ENCODE results near the gene CDK19. TPM values are rescaled to one million over a fixed set of nuclear protein-coding genes. Genes with fewer than 3 reads are reported as not detected.

CDK19 gene
- total RNA-seq, 1 experiment from 2014 or later = 7.0 TPM

DNA sequence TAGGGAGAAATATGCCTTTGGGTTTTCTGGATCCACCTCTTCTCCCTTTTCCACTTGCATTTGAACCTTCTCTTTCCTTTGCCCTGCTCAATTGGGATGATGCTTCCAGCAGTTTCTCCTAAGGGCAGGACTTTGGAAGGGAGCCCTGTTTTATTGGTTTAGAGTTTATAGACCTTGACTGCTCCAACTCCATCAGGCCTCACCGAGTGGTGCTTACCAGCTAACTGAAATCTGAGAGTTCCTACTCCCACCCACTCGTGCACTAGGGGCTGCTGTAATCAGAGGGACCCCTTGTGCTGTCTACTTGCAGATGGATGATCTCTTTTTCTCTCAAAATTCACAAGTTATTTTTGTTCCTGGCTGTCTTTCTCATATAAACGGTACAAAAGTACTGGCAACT, 217.5 kb downstream of the CDK19 start:
- Histone ChIP-seq H3K79me2 (ENCODE audit: insufficient read depth, low read length) (no peaks in the 10 kb centered on the region), H3K23ac (ENCODE audit: insufficient read length, low read depth, low read length) (no peak overlapping the region), H4K5ac (ENCODE audit: insufficient read length, low read depth, low read length) (no peak overlapping the region), H3K9ac (ENCODE audit: extremely low read depth, insufficient read length, low read length) (no peak overlapping the region), H3K4ac (ENCODE audit: low read depth, low read length) (no peak overlapping the region), H2BK120ac (ENCODE audit: low read depth, low read length, poor library complexity, severe bottlenecking) (no peak overlapping the region), H3K79me1 (ENCODE audit: insufficient read depth, low read depth, low read length, poor library complexity, severe bottlenecking) (no peaks in the 10 kb centered on the region), H3K14ac (ENCODE audit: insufficient read depth, low read length) (no peak overlapping the region), H3K27me3 (ENCODE audit: insufficient read depth, low read length) (no peaks in the 10 kb centered on the region), H3K23me2 (ENCODE audit: insufficient read length, low read depth, low read length, poor library complexity, severe bottlenecking) (no peaks in the 10 kb centered on the region), H3K4me1 (ENCODE audit: insufficient read depth, low read length) (no peaks in the 10 kb centered on the region), H3K4me2 (ENCODE audit: insufficient read depth, insufficient read length, low read length) (no peak overlapping the region), H4K20me1 (ENCODE audit: control insufficient read depth, insufficient read depth, insufficient read length) (no peaks in the 10 kb centered on the region), H2AFZ (ENCODE audit: low read length) (no peak overlapping the region), H2BK15ac (ENCODE audit: low read depth, low read length) (no peak overlapping the region), H3K56ac (ENCODE audit: insufficient read length, low read depth, low read length) (no peak overlapping the region), H2BK20ac (ENCODE audit: low read depth, low read length, poor library complexity, severe bottlenecking) (no peak overlapping the region), H2BK12ac (ENCODE audit: insufficient read length, low read depth, low read length) (no peak overlapping the region), H4K91ac (ENCODE audit: insufficient read length, low read depth, low read length) (no peak overlapping the region), H3K27ac (ENCODE audit: insufficient read length, low read depth, low read length) (no peak overlapping the region), H4K8ac (replicated peaks; ENCODE audit: insufficient read length, low read depth, low read length) (no peak overlapping the region), H2AK5ac (ENCODE audit: insufficient read length, low read length) (no peak overlapping the region), H3K9me3 (ENCODE audit: control insufficient read depth, low read depth, low read length) (no peaks in the 10 kb centered on the region), H2BK5ac (ENCODE audit: insufficient read length, low read length) (no peak overlapping the region), H3T11ph (ENCODE audit: low read length) (no peak overlapping the region), H3K18ac (ENCODE audit: insufficient read length, low read depth, low read length) (no peak overlapping the region)
- no CpG with 5 or more reads among the region's 3 CpGs for WGBS (ENCODE audit: extremely low coverage, insufficient read length, low lambda C conversion rate)
- no peaks in the 10 kb centered on the region for H3K4me1 Mint-ChIP-seq
- no peaks in the 10 kb centered on the region for H3K27me3 Mint-ChIP-seq (ENCODE audit: low read depth)
- no peak overlapping the region for H3K27ac Mint-ChIP-seq
- TF ChIP-seq, protein P1, sequence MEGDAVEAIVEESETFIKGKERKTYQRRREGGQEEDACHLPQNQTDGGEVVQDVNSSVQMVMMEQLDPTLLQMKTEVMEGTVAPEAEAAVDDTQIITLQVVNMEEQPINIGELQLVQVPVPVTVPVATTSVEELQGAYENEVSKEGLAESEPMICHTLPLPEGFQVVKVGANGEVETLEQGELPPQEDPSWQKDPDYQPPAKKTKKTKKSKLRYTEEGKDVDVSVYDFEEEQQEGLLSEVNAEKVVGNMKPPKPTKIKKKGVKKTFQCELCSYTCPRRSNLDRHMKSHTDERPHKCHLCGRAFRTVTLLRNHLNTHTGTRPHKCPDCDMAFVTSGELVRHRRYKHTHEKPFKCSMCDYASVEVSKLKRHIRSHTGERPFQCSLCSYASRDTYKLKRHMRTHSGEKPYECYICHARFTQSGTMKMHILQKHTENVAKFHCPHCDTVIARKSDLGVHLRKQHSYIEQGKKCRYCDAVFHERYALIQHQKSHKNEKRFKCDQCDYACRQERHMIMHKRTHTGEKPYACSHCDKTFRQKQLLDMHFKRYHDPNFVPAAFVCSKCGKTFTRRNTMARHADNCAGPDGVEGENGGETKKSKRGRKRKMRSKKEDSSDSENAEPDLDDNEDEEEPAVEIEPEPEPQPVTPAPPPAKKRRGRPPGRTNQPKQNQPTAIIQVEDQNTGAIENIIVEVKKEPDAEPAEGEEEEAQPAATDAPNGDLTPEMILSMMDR (conservative IDR thresholded peaks at IDR 0.05) = no peak
- H3K4me3 Mint-ChIP-seq = no peak overlapping the region
- DNase-seq = no peak
- no peaks in the 10 kb centered on the region; a peak in 1 of 7 replicates for H3K36me3 Mint-ChIP-seq (ENCODE audit: insufficient read depth in 1 of 3, low read depth in 3 of 3)
- no peaks in the 10 kb centered on the region for H3K9me3 Mint-ChIP-seq

Measured in H9 (cell line).